Kidney (tissue), 14 donors: ENCODE data around the gene POLR1A. TPM values are rescaled to one million over a fixed set of nuclear protein-coding genes. Genes with fewer than 3 reads are reported as not detected.
A peak's percentile ranks its signal among the peaks of the same experiment; 100 is the strongest.

Source experiments
- DNase-seq, 5 donors: peaks; one replicate each; pipeline ENCODE4 v3.0.0-alpha.2; 2013 to 2020
- FAIRE-seq: peaks from 2 replicates; lab custom pipeline; 2012; peaks lifted over from hg19 to GRCh38; lab: Jason Lieb, UNC
- H3K27ac ChIP-seq, 2 donors: one replicate each; pipeline ENCODE4 v1.7.0; 2013; ENCODE audit warnings: low read depth in 2 of 2, low read length in 2 of 2, inconsistent platforms in 1 of 2
- H3K27me3 ChIP-seq: one replicate; pipeline ENCODE4 v1.7.1; 2013; ENCODE audit warnings: low read length, inconsistent platforms; ENCODE audit not compliant: control insufficient read depth, insufficient read depth
- H3K36me3 ChIP-seq, 3 donors: one replicate each; pipeline versions ENCODE4 v1.7.0 to v1.7.1; 2013; ENCODE audit warnings: low read length in 3 of 3, control low read depth in 1 of 3, inconsistent platforms in 1 of 3; ENCODE audit not compliant: insufficient read depth in 3 of 3, control insufficient read depth in 2 of 3
- H3K4me1 ChIP-seq, 3 donors: one replicate each; pipeline versions ENCODE4 v1.7.0 to v1.7.1; 2013; ENCODE audit warnings: low read length in 3 of 3, inconsistent platforms in 1 of 3, low read depth in 1 of 3; ENCODE audit not compliant: control insufficient read depth in 2 of 3, insufficient read depth in 2 of 3
- H3K4me3 ChIP-seq, 3 donors: one replicate each; pipeline versions ENCODE4 v1.7.0 to v1.8.1; 2013; ENCODE audit warnings: low read length in 3 of 3, control low read depth in 1 of 3, inconsistent platforms in 1 of 3
- H3K9ac ChIP-seq, 3 donors: one replicate each; pipeline versions ENCODE4 v1.7.0 to v1.7.1; 2013; ENCODE audit warnings: low read length in 3 of 3, control low read depth in 1 of 3, inconsistent platforms in 1 of 3
- H3K9me3 ChIP-seq, 3 donors: one replicate each; pipeline versions ENCODE4 v1.7.0 to v1.7.1; 2013; ENCODE audit warnings: low read length in 3 of 3, control low read depth in 1 of 3, inconsistent platforms in 1 of 3; ENCODE audit not compliant: control insufficient read depth in 2 of 3, insufficient read depth in 1 of 3
- intact Hi-C: fragments of 100-400 bp; cut with DNase I; formaldehyde crosslinking; loops from one replicate; pipeline ENCODE4 v1.11.1; 2022
- polyA plus RNA-seq: library from polyadenylated mRNA; stranded (reverse); fragments of 350-450 nt; fragmentation: Illumina TruSeq; extraction: RNeasy Lipid Tissue Mini Kit (QIAGEN cat#74804); gene quantifications from one replicate; pipeline ENCODE4 v1.2.3, GENCODE V29; 2014; ENCODE audit warnings: low read depth, low replicate concordance; ENCODE audit not compliant: insufficient read depth
- total RNA-seq: library from RNA; stranded (reverse); fragmentation: NEBNext Ultra II Directional; extraction: Animal tissue kit (Norgen Biotek cat#: 25700); gene quantifications from one replicate; pipeline ENCODE4 v1.2.1, GENCODE V29; 2021
- TF ChIP-seq, protein P1 (sequence below): IDR thresholded peaks from 3 replicates; pipeline ENCODE4 v1.5.1; 2012; ENCODE audit warnings: mild to moderate bottlenecking, moderate library complexity, borderline replicate concordance; ENCODE audit not compliant: insufficient read depth; ENCODE audit errors: extremely low read depth
- donor health status: control.
- donor health status: control.
- donor health status: control.
- donor health status: control.
- donor health status: control.
- donor health status: DM: yes; HTN: yes; CAD: no.
- donor health status: Normal renal cell carcinoma (clear cell type).

The POLR1A gene
- total and polyA plus RNA-seq, 2 donors from 2014 or later, result 3.4 to 33.7 TPM

DNA sequence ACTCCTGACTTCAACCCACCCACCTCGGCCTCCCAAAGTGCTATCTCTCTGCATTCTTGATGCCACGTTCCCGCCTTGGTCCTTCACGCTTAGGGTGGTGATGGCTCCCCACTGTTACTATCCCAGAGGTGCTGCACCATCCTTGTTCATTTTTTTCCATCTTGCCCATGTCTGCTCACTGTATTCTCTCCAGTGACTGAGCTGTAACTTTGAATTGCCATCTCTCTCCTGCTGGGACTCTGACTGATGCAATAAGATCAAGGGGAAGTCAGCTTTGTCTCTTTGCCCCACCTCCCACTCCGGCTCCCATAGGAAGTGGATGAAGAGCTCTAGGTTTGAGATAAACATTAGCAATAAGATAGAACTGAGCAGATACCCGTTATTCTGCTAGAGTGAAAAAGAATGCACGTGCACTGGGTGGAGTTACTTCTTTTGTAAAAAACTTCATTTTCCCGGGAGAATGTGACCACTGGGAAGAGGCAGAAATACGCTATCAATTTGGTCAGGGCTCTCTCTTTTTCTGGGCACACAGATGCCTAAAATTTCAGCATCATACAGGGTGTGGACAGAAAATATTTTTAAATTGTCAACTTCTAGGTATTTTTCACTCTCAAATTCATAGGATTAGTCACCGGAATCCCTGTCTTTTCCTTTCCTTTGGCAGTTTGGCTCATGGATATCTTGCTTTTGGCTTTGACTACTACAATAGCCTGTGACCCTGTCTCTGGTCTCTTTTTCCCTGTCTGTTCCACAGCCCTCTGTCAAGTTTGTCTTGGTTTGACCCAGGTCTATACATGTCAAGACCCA, 105.4 kb downstream of the POLR1A start:
- intact Hi-C loops, result no loop called here
- Histone ChIP-seq H3K4me3 (no peak overlapping the region), H3K36me3 (no peaks in the 10 kb centered on the region), H3K4me1 (peaks cover 9 to 18% (median 16%) of the 10 kb centered on the region in 3 donors), H3K9me3 (peaks cover 0 to 4% (median 0%) of the 10 kb centered on the region in 3 donors), H3K9ac (no peak overlapping the region), H3K27ac (no peak overlapping the region), H3K27me3 (no peaks in the 10 kb centered on the region)
- FAIRE-seq (no peak), DNase-seq (peak in 1 of 5 donors; percentile 5)
- TF ChIP-seq, protein P1, sequence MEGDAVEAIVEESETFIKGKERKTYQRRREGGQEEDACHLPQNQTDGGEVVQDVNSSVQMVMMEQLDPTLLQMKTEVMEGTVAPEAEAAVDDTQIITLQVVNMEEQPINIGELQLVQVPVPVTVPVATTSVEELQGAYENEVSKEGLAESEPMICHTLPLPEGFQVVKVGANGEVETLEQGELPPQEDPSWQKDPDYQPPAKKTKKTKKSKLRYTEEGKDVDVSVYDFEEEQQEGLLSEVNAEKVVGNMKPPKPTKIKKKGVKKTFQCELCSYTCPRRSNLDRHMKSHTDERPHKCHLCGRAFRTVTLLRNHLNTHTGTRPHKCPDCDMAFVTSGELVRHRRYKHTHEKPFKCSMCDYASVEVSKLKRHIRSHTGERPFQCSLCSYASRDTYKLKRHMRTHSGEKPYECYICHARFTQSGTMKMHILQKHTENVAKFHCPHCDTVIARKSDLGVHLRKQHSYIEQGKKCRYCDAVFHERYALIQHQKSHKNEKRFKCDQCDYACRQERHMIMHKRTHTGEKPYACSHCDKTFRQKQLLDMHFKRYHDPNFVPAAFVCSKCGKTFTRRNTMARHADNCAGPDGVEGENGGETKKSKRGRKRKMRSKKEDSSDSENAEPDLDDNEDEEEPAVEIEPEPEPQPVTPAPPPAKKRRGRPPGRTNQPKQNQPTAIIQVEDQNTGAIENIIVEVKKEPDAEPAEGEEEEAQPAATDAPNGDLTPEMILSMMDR, result no peak

DNA sequence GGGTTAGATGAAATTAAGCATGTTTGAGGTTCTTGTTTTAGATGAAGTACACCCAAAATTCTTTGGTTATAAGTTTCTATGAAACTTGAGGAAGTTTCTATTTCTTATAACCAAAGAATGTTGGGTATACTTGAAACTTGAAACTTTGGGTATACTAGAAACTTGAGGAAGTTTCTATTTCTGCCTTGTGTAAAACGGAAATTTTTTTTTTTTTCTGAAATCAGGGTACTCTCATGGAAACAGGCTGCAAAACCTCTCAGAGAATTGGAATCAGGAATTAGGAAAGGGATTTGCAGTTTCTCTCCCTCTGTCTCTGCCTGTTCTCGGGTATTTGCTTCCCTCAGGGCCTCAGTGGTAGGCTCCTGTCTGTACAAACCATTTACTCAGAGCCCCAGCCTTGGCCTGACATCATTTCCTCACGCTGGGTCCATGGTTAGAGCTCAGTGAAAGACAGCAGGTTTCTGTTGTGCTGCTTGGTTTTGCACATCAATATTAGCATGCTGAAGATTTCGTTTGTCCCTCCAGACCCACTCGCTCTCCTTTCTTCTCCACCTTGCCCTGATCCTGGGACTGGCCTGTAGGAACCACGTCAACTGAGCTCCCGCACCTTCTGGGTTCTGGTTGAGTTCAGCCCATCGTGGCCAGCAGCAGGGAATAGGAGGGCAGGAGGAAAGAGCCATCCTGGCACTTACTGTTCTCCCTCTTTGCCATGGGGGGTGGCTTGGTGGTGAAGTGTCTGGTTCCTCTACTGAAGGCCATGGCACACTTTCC, 106.4 kb downstream of the POLR1A start:
- peaks cover 9 to 18% (median 16%) of the 10 kb centered on the region in 3 donors for H3K4me1 ChIP-seq
- intact Hi-C loops, result no loop called here
- FAIRE-seq, result no peak
- H3K27ac ChIP-seq, result peak overlapping the region; percentile 59 to 78
- H3K9ac ChIP-seq, result peak overlapping the region in 1 of 3 donors; percentile 38
- H3K27me3 ChIP-seq, result no peaks in the 10 kb centered on the region
- peaks cover 0 to 4% (median 0%) of the 10 kb centered on the region in 3 donors for H3K9me3 ChIP-seq
- H3K36me3 ChIP-seq, result no peaks in the 10 kb centered on the region
- DNase-seq, result peak in 3 of 5 donors; percentile 23 to 60 (median 34)
- no peak overlapping the region for H3K4me3 ChIP-seq
- TF ChIP-seq, protein P1, result no peak

DNA sequence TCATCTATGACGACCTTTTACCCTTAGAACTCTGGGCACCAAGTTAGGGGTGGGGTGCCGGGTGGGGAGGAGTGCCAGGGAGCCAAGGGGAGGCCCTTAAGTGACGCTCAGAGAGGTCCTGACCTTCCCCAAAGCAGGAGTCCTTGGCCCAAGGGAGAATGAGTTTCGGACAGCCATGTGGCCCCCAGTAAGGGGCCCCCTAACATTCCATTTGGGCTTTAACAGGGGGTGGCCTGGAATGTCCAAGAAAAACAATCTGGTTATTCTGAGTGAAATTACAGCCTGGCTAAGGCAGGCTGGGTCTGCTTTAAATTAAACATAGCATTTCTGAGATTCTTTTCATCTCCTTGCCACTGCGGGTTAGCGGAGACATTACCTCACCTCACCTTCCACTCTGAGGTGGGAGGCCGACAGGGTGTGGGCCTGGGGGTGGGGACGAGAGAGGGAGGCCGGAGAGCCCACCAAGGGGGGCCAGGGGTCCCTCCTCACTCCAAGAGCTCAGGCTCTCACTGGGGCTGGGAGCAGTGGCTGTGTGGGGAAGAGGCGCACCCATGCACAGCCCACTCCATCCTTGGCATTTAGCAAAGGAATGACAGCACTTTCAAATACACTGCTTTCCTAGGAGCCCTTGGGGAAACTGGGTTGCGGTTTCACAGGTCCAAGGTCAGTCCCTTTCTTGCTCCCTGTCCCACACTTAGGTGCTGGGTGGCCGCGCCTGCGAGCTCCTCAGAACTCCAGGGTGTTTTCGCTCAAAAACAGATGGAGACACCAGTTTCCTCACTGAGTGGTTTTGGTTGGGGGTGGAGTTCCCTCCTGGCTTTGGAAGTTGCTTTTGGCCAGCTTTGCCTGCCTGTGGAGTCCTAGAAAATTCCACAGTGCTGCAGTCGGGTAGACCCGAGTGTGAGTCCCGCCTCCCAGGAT, 107.4 kb downstream of the POLR1A start:
- DNase-seq, result peak in 4 of 5 donors; percentile 56 to 82 (median 72)
- no peak for FAIRE-seq
- Histone ChIP-seq H3K9me3 (peaks cover 0 to 4% (median 0%) of the 10 kb centered on the region in 3 donors), H3K27me3 (no peaks in the 10 kb centered on the region), H3K36me3 (no peaks in the 10 kb centered on the region), H3K27ac (peak overlapping the region; percentile 66 to 78), H3K4me3 (no peak overlapping the region), H3K4me1 (peaks cover 9 to 18% (median 16%) of the 10 kb centered on the region in 3 donors), H3K9ac (peak overlapping the region in 1 of 3 donors; percentile 38)
- intact Hi-C loops, result no loop called here
- TF ChIP-seq, protein P1, result no peak
